HEK293T (cell line): ENCODE results near the gene CALML5.

Experiments used
- L3MBTL2 ChIP-seq: fragments of 450-650 bp; conservative IDR thresholded peaks from 2 replicates; pipeline ENCODE4 v1.6.1; 2016; ENCODE audit warnings: mild to moderate bottlenecking
- NFRKB ChIP-seq: fragments of 450-650 bp; IDR thresholded peaks from 2 replicates; pipeline ENCODE4 v1.6.1; 2016; ENCODE audit warnings: mild to moderate bottlenecking, moderate library complexity

DNA sequence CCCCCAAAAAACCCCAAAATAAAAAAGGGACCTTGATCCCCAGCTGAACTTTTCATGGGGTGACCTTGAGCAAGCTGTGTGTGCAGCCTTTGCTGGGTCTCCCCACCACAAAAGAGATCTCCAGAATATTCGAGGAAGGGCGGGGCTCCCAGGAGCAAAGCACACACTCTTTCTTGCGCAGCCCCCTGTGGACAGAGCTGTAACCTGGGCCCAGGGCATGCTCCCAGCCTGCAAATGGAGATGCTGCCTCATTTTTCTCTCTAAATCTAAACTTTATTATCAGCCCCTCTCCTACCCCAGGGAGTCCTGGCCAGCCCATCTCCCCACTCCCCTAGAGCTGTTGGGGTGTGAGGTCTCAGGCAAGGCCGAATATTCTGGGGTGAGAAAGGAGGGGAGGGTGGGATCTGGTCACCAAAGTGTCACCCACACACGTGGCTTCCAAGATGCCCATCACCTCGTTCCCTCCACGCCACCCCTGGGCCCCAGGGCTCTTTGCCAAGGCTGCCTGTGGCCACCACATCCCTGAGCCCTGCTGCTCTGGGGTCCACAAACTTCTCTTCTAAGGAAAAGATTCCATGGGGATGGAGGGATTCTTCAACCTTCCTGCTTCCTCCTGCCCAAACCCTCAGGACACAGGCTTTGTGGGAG is 23.7 kb upstream of the CALML5 start:
- no peak for TF ChIP-seq NFRKB
- TF ChIP-seq L3MBTL2 = no peak
